ENCODE data around the gene COX6A1.
"Not testable (repeated sequence)": the region's sequence is repeated elsewhere in the genome, so short reads cannot be mapped to it uniquely, and the experiment has no call there.

COX6A1 gene

DNA sequence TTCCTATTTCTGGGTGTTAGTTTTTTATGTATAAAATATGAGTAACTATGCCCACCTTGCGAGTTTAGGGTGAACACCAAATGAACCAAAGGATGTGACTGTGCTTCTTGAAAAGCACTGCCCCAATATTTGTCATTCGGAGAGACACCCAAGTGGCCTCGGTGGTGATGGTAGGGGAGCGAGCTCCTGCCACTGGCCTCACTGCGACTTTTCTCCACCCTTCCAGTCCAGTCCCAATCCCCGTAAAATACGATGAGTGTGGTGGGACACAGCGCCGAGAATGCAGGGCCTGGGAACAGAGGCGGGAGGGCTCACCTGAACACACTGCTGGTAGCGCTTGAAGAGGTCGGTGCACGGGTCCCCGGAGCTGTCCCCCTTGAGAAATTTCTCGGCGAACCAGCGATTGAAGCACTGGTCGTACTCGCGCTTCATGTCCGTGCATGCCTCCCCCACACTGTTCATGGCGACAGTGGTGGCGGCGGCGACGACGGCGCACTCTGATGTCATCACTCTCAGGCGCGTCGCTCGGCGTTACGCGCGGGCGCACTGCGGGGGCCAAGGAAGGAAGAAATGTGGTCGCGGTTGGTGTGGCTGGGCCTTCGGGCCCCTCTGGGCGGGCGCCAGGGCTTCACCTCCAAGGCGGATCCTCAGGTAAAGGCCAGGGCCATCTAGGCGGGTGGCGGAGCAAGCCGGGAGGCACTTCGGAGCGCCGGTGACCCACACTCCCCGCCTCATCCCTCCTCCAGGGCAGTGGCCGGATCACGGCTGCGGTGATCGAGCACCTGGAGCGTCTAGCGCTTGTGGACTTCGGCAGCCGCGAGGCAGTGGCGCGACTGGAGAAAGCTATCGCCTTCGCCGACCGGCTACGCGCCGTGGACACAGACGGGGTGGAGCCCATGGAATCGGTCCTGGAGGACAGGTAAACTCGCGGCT lies 8.3 kb downstream of the COX6A1 start, which contains the start of the genes GATC and TRIAP1:
Gene GATC, plus strand, starts transcription at position 534 of the 933 bp plus-strand sequence. Its CDS starts 37 bp downstream, at position 571.
Gene TRIAP1, minus strand, starts transcription at position 474 of the 933 bp plus-strand sequence. Its CDS starts 12 bp downstream, at position 462.
- H3K4me3 ChIP-seq (ENCODE audit: low read length): peak within 1 kb of the TSS; percentile 92
- TF ChIP-seq ZNF274 (IDR thresholded peaks at IDR 0.05; ENCODE audit: low read depth, low read length): no peak

DNA sequence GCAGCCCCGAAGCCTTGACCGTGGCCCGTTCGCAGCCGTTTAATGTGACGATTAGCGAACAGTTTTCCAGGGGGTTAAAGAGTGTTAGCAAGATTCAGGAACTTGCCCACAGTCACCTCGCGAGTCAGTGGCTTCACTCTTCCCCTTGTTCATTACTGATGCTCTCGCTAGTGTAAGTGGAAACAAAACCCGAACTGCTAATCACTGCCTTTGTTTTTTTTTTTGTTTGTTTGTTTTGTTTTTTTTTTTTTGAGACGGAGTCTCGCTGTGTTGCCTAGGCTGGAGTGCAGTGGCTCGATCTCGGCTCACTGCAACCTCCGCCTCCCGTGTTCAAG lies 8.9 kb downstream of the COX6A1 start:
- H3K4me3 ChIP-seq (ENCODE audit: low read length): peak overlapping the region; percentile 92

DNA sequence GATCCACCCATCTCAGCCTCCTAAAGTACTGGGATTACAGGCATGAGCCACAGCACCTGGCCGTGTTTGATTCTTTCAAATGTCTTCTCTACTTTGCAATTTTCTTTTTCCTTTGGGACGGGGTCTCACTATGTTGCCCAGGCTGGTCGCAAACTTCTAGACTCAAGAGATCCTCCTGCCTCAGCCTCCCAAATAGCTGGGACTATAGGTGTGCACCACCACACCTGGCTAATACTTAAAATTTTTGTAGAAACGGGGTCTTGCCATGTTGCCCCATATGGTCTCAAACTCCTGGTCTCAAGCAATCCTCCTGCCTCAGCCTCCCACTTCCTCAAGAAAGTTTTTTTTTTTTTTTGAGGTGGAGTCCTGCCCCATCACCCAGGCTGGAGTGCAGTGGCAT lies 10.1 kb downstream of the COX6A1 start:
- no peak for TF ChIP-seq ZNF274 (IDR thresholded peaks at IDR 0.05; ENCODE audit: low read depth, low read length)
- no peak overlapping the region for H3K4me3 ChIP-seq (ENCODE audit: low read length)

DNA sequence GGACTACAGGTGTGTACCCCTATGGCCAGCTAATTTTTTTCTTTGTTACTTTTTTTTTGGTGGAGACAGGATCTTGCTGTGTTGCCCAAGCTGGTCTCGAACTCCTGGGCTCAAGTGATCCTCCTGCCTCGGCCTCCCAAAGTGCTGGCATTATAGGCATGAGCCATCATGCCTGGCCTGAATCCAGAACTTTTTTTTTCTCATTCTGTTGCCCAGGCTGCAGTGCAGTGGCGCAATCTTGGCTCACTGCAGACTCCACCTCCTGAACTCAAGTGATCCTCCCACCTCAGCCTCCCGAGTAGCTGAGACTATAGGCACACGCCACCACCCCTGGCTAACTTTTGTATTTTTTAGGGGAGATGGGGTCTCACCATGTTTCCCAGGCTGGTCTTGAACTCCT lies 14.6 kb downstream of the COX6A1 start:
- not testable (repeated sequence) for H3K4me3 ChIP-seq (ENCODE audit: low read length)

DNA sequence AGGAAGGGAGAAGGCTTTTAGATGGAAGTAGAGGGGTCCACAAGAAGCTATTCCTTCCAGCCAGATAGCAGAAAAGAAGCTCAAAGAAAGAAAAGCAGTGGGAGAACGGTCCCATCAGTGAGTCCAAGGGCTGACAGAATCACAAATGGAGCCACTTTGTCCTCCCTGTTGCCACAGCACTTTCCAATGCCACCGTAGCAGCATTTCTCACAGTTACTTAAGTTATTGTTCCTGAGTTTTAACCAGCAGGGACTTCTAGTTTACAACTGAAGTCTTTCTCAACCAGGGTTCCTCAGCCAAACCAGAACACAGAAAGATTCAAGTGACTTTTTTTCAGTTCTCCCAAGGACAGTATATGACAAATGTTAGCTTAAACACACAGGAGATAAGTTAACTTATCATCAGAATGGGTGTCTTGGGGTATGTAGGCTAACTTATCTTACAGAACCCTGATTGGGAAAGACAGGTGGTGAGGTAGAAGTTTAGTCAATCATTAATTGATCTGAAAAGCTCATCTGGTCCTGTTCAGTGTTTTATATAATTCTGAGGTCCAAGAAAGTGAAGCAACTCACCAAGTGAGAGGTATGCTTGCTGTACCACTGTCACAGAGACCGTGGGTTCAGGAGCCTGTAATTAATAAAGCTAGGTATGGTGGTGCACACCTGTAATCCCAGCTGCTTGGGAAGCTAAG lies 15.3 kb downstream of the COX6A1 start:
- no peak overlapping the region for H3K4me3 ChIP-seq (ENCODE audit: low read length)
- TF ChIP-seq ZNF274 (IDR thresholded peaks at IDR 0.05; ENCODE audit: low read depth, low read length): no peak

DNA sequence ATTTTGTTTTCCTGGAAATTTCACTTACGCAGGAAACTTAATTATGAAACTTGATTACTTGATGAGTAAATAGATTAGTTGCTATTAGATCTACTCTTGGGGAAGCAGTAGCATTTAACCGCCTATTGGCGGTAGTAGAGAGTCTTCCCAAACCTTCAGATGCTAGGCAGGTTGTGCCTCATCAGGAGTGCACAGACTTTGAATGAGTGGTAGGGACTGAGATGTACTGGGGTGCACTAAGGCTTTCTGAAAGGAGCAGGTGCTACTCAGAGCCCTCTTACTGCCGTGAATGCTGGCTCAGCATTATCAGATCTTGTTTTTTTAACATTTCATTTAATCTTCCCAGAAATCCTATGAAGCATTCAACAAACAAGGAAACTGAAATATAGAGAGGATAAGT lies 16.1 kb downstream of the COX6A1 start:
- H3K4me3 ChIP-seq (ENCODE audit: low read length): no peak overlapping the region
- no peak for TF ChIP-seq ZNF274 (IDR thresholded peaks at IDR 0.05; ENCODE audit: low read depth, low read length)

DNA sequence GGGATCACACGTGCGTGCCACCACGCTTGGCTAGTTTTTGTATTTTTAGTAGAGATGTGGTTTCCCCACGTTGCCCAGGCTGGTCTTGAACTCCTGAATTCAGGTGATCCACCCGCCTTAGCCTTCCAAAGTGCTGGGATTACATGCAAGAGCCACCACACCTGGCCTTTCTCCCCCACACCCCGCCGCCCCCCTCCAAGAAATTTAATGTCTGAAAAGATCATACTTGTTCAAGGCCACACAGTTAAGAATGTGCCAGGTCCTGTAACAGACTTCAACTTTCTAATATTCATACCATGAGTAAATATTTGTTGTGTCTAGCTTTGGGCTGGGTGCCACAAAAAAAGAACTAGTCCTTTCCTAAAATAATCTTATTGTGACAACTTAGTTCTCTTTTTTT lies 17.4 kb downstream of the COX6A1 start:
- no peak for TF ChIP-seq ZNF274 (IDR thresholded peaks at IDR 0.05; ENCODE audit: low read depth, low read length)

DNA sequence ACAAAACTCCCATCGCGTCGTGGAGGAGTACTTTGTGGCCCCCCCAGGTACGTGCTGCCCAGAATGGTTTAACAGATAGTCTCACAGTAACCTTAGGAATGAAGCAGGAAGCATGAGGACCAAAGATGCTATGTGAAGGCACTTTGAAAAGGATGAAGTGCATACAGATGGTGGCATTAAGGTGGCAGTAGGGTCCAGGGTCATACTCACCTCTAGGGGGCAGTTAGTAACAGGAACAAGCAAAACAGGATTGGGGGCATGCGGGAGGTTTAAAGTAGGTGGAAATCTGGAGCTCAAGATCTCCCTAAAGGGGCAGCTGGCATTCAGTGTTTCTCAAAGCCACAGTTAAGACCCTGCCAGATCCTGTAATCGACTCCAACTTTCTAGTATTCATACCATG lies 19.2 kb downstream of the COX6A1 start:
- TF ChIP-seq ZNF274 (IDR thresholded peaks at IDR 0.05; ENCODE audit: low read depth, low read length): no peak
- no peak overlapping the region for H3K4me3 ChIP-seq (ENCODE audit: low read length)

More for the DNA sequence above, 17.4 kb downstream of the COX6A1 start:
- H3K4me3 ChIP-seq (ENCODE audit: low read length): no peak overlapping the region

DNA sequence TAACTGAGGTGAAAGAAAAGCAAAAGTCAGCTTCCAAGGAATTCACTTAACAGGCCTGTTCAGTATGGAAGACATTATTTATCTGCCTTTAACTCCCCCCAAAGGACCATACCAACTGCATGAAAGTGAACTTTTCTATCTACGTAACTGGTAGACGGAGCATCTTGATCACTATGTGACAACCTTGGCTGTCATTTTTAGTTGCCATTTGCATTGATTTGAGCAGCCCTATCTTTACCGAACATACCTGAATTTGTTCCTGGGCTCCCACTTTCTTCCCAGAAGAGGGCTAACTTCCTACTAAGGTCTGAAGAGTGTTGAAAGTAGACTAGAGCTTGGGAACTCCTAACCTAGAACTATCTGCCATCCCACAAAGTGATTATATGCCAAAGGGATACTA lies 22.2 kb downstream of the COX6A1 start:
- TF ChIP-seq ZNF274 (IDR thresholded peaks at IDR 0.05; ENCODE audit: low read depth, low read length): no peak
- H3K4me3 ChIP-seq (ENCODE audit: low read length): no peak overlapping the region

DNA sequence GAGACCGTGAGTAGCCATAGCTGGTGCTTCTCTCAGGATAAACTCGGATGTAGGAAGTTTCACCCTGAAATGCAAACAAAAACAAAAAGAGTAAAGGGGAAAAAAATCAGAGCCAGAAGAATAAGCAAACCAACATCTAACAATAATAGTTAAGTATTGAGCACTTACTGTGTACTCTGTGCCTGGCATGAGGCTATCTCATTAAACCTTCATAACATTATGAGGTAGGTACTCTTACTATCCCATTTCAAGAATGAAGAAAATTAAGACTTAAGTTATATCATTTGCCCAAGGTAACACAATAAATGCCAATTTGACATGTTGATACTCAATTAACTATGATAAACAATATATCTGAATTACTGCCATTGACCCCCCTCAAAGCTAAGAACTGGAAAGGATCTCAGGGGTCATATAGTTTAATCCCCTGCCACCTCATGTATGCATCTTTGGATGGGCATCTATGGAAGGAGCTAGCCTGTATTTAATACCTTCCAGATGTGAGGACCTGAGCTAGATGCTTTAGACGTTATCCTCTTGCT lies 24.3 kb downstream of the COX6A1 start:
- TF ChIP-seq ZNF274 (IDR thresholded peaks at IDR 0.05; ENCODE audit: low read depth, low read length): no peak
- H3K4me3 ChIP-seq (ENCODE audit: low read length): no peak overlapping the region

DNA sequence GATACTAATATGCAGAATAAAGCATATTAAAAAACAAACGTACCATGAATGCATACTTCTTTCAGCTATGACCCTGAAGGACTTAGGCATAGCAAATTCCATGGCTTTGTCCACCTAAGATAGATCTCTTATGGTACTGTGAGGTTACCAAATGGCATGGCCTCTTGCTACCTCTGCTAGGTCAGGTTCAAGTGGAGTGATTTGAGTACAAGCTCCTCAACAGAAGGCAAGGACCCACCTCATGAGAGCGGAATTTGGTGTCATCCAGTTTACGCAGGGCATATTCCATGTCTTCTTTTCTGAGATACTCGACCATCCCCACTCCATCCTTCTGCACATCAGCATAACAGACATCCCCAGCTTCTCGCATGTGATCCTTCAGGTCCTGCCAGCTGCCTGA lies 25.8 kb downstream of the COX6A1 start:
- no peak overlapping the region for H3K4me3 ChIP-seq (ENCODE audit: low read length)
- no peak for TF ChIP-seq ZNF274 (IDR thresholded peaks at IDR 0.05; ENCODE audit: low read depth, low read length)

DNA sequence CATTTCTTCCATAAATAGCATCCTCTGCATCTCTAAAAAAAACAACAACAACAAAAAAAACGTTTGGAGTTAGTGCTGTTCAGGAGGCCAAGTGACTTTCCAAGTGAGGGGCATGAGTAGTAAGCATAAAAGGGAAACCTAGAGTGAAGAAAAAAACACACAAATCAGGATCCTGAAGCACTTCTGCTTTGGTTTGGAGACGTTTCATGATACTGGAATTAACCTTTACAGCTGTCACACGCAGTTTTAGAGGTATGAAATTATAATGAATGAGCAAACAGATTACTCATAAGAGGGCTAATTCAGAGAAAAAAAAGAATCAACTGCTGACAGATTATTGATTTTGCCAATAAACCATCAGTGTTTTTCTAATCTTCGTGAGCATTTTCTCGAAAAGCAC lies 27.8 kb downstream of the COX6A1 start:
- no peak overlapping the region for H3K4me3 ChIP-seq (ENCODE audit: low read length)
- TF ChIP-seq ZNF274 (IDR thresholded peaks at IDR 0.05; ENCODE audit: low read depth, low read length): no peak

DNA sequence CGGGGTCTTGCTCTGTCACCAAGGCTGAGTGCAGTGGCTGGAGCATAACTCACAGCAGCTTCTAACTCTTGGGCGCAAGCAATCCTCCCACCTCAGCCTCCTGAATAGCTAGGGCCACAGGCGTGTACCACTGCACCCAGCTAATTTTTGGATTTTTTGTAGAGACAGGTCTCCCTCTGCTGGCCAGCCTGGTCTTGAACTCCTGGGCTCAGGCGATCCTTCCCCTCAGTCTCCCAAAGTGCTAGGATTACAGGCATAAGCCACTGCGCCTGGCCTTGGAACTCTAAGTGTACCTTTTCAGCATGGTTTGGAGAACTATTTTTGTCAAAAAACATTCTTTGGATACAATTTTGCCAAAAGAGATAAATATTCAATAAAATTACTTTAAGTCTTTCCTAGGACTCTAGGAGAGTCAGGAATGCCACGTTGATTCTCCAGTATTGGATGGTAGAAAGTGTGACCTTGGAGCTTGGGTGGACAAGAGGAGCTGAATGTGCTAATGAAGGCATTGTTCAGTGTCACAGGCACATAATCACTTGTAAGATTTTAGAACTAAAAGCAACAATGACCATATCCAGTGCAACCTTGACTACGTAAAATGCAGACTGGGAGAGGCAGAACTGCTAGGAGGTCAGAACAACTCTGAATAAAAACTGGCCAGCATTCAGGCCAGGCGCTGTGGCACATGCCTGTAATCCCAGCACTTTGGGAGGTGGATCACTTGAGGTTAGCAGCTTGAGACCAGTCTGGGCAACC lies 28.8 kb downstream of the COX6A1 start:
- H3K4me3 ChIP-seq (ENCODE audit: low read length): no peak overlapping the region
- TF ChIP-seq ZNF274 (IDR thresholded peaks at IDR 0.05; ENCODE audit: low read depth, low read length): no peak

DNA sequence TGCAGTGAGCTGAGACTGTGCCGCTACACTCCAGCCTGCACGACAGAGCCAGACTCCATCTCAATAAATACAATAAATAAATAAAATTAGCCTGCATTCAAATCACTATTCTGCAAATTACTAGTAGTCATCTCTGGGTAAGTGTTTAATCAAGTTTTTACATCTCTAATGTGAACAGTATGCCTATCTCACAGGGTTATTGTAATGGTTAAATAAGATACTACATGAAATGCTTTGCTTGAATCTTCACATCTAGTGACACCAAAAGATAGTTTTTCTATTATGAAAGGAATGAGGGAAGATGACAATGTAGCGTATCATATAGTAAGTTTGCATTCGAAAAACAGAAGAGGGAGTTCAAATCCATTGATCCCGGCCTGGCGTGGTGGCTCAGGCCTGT lies 29.5 kb downstream of the COX6A1 start:
- TF ChIP-seq ZNF274 (IDR thresholded peaks at IDR 0.05; ENCODE audit: low read depth, low read length): no peak
- H3K4me3 ChIP-seq (ENCODE audit: low read length): no peak overlapping the region; the same call in 1 of the 2 replicates
